Stimulated activated CD8-positive, alpha-beta memory T cell treated with anti-CD3 and anti-CD28 coated beads, Interleukin-7, amount 100 ng/mL, for 24 hours (primary cell): ENCODE measurements around the gene PRPF38B.
"Not testable (repeated sequence)": the region's sequence is repeated elsewhere in the genome, so short reads cannot be mapped to it uniquely, and the experiment has no call there.

Experiments
- DNase-seq: peaks from one replicate; pipeline ENCODE4 v3.0.0-alpha.2; 2020; ENCODE audit warnings: low read depth

The PRPF38B gene

DNA sequence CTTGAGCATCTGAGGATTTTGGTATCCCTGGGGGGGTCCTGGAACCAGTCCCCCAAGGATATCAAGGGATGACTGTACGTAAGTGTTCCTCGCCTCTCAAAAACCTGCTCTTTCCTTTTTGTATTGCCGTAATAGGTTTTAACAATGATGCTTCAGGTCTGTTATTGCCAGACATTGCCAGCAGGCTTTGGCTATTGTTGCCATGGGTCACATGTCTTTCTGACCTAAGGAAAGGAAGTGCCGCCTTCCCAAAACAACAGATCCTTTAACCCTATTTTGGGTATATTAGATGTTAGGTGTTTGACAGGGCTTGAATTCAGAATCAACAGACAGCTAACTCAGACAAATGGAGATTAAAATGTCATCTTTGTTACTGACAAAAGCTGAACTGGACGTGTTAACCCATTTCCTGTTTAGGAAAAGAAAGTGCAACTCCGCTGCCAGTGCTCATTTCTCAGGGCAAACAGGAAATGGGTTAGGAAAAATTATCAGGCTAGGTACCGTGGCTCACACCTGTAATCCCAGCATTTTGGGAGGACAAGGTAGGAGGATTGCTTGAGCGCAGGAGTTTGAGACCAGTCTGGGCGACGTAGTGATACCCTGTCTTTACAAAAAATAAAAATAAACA lies 12.4 kb upstream of the PRPF38B start:
- no peak for DNase-seq

DNA sequence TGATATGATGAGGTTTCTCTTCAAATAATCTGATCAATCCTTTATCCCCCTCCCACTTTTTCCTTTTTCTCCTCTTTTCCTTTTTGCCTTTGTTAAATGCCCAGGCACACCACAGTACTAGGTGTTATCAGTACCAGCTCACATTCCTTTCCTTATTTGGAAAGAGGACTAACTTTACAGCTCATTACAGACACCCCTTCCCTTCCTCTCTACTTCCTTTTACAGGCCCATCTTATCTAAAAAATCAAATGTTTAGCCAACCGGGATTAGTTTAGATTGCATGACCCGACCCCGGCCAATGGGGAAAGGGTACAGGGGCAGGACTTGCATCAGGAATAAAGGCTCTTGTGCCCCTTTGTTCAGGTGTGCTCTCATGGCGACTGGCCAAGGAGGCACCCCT lies 10.4 kb upstream of the PRPF38B start:
- not testable (repeated sequence) for DNase-seq

DNA sequence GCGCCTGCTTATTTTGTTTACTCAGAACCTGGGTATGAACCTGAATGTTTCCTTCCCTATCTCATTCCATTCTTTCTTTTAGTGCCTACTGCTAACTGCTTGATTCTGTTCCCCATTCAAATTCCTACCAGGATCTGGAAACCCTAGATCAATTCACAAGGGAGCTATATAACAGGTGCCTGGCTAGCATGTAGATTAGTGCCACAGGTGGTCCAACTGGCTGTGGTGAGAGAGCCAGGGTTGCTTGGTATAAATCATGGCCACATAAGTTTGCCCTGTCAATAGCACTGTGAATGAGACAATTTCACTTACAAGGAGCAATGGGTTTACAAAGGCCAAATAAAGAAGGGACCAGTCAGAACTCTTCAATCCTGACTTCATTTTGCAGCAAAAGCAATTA lies 6.6 kb upstream of the PRPF38B start:
- no peak for DNase-seq

DNA sequence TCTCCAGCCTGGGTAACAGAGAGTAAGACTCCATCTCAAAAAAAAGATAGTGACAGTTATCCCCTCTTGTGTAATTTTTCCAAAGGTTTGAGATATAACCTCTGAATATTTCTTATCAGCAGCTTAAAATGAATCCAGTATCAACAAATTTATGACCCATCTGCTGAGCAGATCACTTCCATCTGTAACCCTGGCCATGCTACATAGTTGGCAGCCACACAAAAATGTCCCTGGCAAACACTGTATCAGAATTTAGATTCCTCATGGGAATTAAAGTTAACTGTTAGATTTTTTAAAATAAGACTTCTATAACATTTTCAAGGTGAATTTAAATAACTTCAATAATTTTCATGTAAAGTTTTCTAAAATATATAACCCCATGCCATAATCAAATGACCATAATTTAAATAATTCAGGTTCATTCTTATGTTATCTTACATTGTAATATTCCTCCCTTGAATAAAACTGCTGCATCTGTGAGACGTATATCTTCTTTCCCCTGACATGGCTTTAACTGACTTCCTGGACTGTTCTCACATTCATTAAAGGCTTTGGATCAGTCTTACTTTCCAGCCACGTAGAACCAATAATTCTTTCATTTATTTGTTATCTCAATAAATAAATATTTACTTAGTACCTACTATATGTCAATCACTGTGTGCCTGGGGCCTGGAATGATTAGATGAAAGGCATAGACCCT lies 5.3 kb upstream of the PRPF38B start:
- DNase-seq: no peak

DNA sequence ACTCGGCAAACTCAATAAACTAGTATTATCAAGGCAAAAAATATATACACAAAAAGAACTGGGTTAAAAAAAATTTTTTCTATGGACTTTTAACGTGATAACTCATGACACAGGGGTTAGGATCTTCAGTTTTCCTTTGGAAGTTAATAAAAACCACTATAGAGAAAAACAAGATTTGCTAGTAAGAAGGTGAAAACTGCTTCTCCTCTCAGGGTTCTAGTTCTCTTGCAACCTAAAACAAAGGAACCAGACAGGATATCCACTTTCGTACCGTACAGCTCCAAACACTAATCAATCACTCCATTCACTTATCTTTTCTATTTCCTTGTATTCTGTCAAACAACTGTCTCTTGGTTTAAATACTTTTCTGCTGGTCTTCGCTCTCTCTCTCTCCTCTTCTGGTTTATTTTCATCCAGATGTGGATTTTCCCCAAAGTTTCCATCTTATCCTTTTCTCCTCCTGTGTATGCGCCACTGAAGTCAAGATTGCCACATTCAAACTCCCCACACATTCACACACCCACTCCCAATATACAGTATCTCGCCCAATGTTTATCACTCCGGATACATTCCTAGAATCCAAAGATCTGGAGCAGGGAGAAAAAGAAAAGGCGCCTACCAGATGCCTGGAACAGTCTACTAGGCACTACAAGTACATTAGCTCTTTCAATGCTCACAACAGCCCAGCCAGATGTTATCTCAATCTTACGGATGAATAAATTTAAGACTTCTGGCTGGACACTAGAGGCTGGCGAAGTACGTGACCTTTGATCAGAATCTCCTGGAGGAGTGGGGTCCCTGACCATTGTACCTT lies 775 bp upstream of the PRPF38B start:
- DNase-seq: no peak

DNA sequence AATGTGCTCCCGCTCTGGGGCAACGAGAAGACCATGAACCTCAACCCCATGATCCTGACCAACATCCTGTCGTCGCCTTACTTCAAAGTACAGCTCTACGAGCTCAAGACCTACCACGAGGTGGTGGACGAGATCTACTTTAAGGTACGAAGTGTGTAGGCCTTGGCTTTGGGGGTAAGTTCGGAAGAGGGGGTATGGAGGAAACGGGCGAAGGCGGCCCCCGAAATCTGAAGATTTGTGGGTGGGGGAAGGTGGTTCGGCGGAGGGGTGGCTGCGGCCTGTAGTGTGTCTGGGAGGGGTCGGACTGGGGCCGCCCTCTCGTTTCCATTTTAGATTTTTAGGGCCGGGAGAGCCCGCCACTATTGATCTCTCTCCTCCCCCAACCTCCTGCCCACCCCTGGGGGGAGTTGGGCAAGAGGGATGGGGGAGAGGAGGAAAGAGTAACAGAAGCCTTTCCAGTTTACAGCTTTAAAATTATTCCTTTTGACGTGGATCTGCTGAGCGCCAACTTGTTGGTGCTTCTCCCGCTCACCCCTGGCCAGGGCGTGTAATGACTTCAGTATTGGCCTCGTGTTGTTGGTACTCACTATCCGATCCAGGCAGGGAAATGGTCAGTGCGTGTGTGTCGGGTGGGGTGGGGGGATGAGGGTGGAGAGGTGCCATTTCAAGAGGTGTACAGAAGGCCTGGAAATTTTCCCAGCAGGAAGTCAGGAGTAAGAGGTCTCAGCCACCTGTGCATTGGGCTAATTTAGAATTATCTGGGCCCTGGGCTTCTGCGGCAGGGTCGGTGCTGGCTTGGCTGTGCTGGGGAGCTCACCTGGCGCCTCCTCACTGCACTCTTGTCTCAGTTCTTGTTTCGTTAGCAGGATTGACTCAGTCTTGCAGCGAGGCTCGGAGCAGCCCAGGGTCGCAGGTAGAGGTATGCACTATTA lies 880 bp downstream of the PRPF38B start:
- DNase-seq: peak; percentile 43

DNA sequence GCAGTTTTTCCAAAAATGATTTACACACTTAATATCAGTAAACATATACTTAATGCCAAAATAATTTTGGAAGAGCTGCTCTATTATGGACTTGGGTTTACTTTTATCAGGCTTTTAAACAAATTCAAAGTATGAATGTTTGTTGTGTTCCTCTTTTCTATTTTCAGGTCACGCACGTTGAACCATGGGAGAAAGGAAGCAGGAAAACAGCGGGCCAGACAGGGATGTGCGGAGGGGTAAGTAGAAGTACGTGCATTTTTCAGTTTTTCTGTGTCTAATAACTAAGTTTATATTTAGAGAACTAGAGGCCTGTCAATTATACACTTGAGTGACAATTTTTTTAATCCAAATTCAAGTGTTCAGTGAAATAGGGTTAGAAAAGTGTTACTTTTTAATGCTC lies 3.4 kb downstream of the PRPF38B start:
- DNase-seq: no peak

DNA sequence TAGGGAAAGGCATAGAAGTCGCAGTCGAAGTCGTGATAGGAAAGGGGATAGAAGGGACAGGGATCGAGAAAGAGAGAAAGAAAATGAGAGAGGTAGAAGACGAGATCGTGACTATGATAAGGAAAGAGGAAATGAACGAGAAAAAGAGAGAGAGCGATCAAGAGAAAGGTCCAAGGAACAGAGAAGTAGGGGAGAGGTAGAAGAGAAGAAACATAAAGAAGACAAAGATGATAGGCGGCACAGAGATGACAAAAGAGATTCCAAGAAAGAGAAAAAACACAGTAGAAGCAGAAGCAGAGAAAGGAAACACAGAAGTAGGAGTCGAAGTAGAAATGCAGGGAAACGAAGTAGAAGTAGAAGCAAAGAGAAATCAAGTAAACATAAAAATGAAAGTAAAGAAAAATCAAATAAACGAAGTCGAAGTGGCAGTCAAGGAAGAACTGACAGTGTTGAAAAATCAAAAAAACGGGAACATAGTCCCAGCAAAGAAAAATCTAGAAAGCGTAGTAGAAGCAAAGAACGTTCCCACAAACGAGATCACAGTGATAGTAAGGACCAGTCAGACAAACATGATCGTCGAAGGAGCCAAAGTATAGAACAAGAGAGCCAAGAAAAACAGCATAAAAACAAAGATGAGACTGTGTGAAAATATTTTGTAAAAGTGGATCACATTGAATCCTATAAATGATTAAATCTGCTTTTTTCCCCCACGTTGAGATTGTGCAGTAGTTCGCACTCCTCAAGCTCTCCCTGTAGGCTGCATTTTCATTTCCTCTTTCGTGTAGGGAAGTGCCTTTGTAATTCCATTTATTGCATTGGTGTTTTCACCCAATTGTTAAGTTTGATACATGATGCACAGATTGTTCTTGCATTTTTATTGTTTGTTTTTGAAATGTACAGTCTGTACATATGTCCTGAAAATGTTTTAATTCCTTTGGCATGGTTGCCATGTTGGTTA lies 7.5 kb downstream of the PRPF38B start:
- no peak for DNase-seq

DNA sequence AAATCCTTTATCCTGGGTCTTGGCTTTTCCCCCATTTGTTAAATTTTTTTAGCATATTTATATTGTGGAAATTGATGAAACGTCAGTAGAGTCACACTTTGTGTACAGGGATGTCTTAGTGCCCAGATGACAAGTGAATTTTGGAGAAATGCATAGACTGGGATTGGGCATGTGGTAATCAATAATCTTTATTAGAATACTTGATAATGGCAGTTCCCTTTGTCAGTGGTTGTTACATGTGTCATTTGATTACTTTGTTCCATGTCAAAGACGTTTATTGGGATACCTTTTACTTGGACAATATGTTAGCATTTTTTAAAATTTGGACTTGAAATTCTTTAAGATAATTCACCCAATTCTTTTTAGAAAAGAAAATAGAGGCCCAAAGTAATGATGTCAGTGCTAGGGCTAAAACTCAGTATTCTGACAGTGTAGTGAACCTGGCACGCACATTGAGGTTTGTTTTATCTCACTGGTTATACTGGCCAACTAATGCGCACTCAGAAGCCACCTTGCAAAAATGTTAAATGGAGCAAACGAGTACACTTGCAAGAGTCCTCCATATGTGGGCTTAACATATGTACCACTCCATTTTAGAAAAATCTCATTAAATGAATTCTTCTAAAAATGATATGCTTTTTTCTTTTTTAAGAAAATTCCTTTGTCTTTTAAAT lies 9.2 kb downstream of the PRPF38B start:
- no peak for DNase-seq

DNA sequence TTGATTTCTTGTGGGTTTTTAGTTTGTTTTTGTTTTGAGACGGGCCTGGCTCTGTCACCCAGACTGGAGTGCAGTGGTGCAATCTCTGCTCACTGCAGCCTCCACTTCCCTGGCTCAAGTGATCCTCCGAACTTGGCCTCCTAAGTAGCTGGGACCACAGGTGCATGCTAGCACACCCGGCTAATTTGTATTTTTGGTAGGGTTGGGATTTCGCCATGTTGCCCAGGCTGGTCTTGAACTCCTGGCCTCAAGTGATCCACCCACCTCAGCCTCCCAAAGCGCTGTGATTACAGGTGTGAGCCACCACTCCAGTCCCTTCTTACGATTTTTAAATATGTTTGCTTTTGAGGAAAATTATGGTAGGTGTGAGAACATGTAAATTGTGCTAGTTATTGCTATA lies 10.0 kb downstream of the PRPF38B start:
- not testable (repeated sequence) for DNase-seq

DNA sequence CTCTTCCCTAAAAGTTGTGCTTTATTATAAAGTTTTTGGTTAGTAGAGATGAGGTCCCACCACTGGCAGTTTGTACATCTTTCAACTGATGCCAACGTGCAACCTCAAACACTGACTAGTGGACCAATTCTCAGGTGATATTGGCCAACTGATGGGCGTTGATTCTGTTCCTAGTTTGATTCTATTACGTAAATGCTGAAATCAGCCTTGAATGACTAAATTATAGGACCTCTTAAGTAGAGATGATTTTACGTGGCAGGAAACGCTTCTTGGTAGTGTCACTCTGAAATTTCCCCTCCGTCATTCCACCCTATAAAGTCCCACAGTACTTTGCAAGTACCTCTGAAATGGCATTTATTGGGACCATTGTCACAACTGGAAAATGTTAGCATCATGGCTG lies 11.8 kb downstream of the PRPF38B start:
- no peak for DNase-seq

DNA sequence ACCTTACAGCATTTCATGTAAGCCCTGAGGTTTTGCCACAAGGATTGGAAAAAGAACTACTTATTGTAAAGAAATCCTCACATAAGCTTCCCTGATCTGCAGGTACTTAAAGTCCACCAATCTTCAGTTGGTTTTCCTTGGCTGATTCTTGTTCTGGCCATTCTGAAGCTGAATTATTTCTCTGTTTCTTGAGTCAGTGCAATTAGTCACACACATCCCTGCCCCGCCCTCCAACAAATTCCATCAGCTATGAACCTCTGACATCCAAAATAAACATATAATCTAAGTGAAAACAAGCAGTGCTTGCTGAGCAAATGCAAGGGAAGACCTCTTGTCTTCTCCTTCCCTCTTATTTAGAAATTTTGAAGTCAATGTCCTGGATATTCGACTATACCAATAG lies 12.4 kb downstream of the PRPF38B start:
- no peak for DNase-seq

DNA sequence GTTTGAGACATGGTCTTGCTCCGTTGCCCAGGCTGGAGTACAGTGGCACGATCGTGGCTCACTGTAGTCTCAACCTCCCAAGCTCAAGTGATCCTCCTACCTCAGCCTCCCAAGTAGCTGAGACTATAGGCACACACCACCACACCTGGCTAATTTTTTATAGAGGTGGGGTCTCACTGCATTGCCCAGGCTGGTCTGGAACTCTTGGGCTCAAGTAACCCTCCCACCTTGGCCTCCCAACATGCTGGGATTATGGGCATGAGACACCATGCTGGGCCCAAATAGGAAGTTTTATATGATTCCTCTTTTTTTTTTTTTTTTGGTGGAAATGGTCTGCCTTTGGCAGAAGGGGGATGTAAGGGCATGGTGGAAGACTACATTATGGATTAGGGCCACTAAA lies 14.5 kb downstream of the PRPF38B start:
- no peak for DNase-seq

DNA sequence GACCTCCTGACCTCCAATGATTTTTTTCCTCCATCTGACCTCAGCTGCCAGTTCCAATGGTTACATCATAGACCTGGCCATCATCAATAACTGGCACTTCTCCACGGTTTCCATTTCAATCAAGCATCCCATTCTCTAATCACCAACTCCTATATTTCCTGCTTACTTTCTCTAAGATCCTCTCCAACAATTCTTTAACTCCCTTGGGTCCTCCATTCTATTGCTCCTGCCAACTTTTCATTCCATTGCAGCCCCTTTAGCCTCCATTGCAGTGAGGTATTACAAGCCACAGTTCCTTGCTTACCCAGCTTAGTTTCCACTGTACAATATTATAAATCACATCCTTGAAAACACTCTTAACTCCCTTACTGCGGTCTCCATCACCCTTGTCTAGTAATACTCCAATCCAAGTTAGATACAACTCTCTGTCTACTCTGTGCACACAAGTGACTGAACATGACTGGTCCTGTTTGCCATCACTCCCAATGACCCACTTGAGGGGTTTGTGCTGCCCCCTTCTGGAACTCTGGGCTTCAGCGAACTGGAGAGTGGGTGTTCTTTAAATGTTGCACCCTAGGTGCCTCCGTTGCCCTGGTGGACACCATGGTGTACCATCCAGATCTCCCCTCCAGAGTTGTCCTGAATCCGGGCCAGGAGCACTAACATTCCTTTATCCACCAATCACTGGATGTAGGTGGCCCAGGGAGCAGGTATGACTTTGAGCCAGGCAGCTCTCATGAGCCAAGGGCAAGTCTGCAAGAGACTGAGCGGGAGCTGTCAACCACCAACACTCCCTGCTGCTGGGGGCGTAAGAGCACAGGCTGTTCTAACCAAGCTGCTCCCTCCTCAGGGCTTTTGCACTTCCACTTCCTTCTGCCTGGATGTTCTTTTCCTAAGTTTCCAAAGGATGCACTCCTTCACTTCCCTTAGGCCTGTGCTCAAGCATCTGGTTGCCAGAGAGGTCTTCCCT lies 16.9 kb downstream of the PRPF38B start:
- peak; percentile 22 for DNase-seq

DNA sequence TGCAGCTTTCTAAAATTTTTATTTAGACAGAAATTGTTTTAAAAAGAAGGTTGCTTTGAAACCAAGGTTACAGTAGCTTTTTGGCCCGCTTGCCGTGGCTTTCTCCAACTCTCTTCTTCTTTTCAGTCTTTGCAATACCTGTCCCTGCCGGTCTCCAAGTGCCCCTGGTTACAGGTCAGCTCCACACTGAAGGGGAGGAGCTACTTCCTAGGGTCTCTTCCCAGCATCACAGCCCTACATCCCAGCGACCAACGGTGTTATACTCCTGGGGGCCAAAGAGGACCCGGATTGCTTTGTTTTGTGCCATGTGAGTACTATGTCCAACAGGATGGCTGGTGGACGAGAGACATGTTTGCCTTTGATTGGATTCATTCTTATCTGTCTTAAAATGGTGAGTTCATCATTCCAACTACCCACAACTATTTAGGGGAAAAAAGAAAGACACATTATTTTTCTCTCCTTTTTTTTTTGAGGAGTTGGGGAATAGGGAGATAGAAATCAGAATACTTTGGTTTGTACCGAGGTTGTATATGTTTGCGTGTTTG lies 20.6 kb downstream of the PRPF38B start, which contains the start of gene FNDC7:
Gene FNDC7, plus strand, starts transcription at position 303 of the 545 bp plus-strand sequence. Its CDS starts 26 bp downstream, at position 329.
- no peak for DNase-seq

DNA sequence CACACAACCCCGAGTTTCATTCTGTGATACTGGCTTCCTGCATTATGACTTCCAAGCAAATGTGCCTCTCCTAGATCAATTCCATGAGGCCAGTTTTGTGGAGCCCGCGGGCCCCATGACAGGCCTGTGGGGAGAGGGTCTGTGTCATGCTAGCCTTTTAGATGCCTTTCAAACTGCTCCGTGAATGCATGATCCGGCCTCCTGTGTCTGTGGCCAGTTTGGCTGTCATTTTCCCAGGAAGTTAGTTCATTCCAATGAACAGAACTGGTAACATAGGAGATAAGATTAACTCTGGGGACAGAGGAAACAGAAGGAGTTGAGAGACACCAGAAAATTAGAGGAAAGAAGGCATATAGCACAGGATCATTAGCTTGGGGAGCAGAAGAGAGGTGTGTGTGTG lies 23.8 kb downstream of the PRPF38B start:
- DNase-seq: no peak

DNA sequence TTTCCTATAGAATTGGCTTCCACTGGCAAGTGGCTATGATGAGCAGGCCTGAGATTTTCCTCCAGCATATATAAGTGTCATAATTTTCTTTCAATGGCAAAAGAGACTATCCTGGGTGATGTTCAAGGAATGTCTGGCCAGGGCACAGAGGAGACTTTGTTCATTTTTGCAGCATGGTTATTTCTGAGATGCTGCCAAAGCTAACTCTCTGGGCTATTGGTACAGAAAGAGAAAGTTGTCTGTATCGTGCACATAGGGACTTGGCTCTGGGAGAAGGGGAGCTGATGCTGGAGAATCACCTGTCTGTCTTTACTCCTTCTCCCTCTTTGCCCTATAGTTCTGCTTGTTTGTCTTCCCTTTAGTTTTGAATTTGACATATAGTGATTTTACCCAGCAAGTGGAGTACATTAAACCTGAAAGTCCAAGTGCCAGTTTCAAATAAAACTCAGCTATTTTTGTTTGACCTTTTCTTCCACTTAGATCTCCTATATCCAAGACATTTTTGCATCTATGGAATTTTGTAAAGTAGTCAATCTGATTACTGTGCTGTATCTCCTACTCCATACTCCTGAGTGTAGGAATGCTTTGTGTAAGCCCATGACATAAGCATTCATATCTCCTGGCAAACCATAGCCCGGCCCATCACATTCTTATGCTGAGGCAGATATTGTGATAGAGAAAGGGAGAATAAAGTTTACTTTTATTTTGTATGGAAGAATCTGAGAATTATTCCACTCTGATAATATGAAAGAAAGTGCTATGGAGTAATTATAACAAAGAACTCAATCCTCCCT lies 24.5 kb downstream of the PRPF38B start:
- DNase-seq: no peak
